Gastroesophageal sphincter (tissue), 4 donors: Measurements from ENCODE around the gene CAD. TPM values are rescaled to one million over a fixed set of nuclear protein-coding genes. Genes with fewer than 3 reads are reported as not detected.
"Not testable (repeated sequence)": the region's sequence is repeated elsewhere in the genome, so short reads cannot be mapped to it uniquely, and the experiment has no call there.

Experiments
- ATAC-seq: fragments of 150-250 bp; one replicate; pipeline ENCODE4 v1.9.1; 2016; ENCODE audit warnings: mild to moderate bottlenecking, moderate library complexity
- H3K27ac ChIP-seq, 4 donors: fragments of 200-600 bp; sonication (generic) in 3 of 4; 1 replicate in 3 of 4; 2 replicates in 1 of 4; pipeline ENCODE4 v1.5.1; 2016 to 2019
- H3K27me3 ChIP-seq: fragments of 200-600 bp; sonication (generic); one replicate; pipeline ENCODE4 v1.5.1; 2019
- H3K36me3 ChIP-seq, 2 donors: fragments of 200-600 bp; sonication (generic); one replicate each; pipeline ENCODE4 v1.5.1; 2019; ENCODE audit warnings: control low read depth in 1 of 2
- H3K4me1 ChIP-seq, 3 donors: fragments of 200-600 bp; sonication (generic); 1 replicate in 2 of 3; 2 replicates in 1 of 3; pipeline ENCODE4 v1.5.1; 2016 to 2019; ENCODE audit warnings: control low read depth in 2 of 3
- H3K4me3 ChIP-seq, 2 donors: fragments of 200-600 bp; sonication (generic); one replicate each; pipeline ENCODE4 v1.5.1; 2019; ENCODE audit warnings: mild to moderate bottlenecking in 1 of 2, moderate library complexity in 1 of 2
- H3K9me3 ChIP-seq, 3 donors: fragments of 200-600 bp; sonication (generic); one replicate each; pipeline ENCODE4 v1.5.1; 2017 to 2019; ENCODE audit warnings: control low read depth in 2 of 3
- EP300 ChIP-seq: sonication (generic); formaldehyde crosslinking; IDR thresholded peaks from one replicate; pipeline ENCODE4 v1.6.1; 2017; ENCODE audit warnings: antibody characterized with exemption, mild to moderate bottlenecking
- POLR2A ChIP-seq, 2 donors: fragments of 450-650 bp; IDR thresholded peaks; one replicate each; pipeline ENCODE4 v1.6.1; 2017; ENCODE audit warnings: antibody characterized with exemption in 2 of 2, mild to moderate bottlenecking in 2 of 2, moderate library complexity in 1 of 2
- POLR2AphosphoS5 ChIP-seq: sonication (generic); formaldehyde crosslinking; IDR thresholded peaks from one replicate; pipeline ENCODE4 v1.6.1; 2017; ENCODE audit warnings: antibody characterized with exemption
- WGBS, 2 donors: methylation state at CpG; one replicate each; pipeline ENCODE4 v1.1.5; 2018; ENCODE audit warnings: low coverage in 1 of 2; 5-methylcytosine and 5-hydroxymethylcytosine counted together
- total RNA-seq, 4 donors: library from RNA; depleted of rRNA; stranded (reverse); fragments of >200 nt; gene quantifications; one replicate each; pipeline ENCODE4 v1.1.0, GENCODE V29; 2016
- TF ChIP-seq, protein P1 (sequence below), 4 experiments: fragments of 200-600 bp in 2 of 4; fragments of 450-650 bp in 2 of 4; sonication (generic) in 1 of 4; IDR thresholded peaks; one replicate each; pipeline ENCODE4 v1.5.1; 2017 to 2019; ENCODE audit warnings: antibody characterized with exemption in 4 of 4, mild to moderate bottlenecking in 2 of 4, moderate library complexity in 2 of 4

The CAD gene
- total RNA-seq, 4 donors from 2014 or later: 12.1 to 23.3 (median 16.3) TPM

DNA sequence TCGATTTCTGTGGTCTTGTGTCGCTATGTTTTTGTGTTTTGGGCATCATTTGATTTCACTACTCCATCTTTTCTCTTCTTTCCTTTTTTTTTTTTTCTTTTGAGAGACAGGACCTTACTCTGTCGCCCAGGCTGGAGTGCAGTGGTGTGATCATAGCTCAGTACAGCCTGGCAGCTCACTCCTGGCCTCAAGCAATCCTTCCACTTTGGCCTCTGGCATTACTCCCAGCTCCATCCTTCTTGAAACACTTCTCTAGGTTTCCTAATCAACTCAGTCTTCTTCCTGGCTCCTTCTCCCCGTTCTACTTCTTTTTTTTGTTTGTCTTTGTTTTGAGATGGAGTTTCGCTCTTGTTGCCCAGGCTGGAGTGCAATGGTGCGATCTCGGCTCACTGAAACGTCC lies 41.8 kb upstream of the CAD start:
- Histone ChIP-seq H3K4me3 (no peak overlapping the region), H3K36me3 (no peaks in the 10 kb centered on the region), H3K9me3 (no peaks in the 10 kb centered on the region), H3K27me3 (peaks cover 58% of the 10 kb centered on the region), H3K27ac (no peak overlapping the region), H3K4me1 (no peaks in the 10 kb centered on the region)
- 57 to 72% methylated on average over 3 to 8 of the region's 8 CpGs for WGBS, 2 donors
- ATAC-seq: no peak
- no peak for TF ChIP-seq POLR2AphosphoS5
- no peak for TF ChIP-seq POLR2A (IDR thresholded peaks at IDR 0.05)
- TF ChIP-seq, protein P1, sequence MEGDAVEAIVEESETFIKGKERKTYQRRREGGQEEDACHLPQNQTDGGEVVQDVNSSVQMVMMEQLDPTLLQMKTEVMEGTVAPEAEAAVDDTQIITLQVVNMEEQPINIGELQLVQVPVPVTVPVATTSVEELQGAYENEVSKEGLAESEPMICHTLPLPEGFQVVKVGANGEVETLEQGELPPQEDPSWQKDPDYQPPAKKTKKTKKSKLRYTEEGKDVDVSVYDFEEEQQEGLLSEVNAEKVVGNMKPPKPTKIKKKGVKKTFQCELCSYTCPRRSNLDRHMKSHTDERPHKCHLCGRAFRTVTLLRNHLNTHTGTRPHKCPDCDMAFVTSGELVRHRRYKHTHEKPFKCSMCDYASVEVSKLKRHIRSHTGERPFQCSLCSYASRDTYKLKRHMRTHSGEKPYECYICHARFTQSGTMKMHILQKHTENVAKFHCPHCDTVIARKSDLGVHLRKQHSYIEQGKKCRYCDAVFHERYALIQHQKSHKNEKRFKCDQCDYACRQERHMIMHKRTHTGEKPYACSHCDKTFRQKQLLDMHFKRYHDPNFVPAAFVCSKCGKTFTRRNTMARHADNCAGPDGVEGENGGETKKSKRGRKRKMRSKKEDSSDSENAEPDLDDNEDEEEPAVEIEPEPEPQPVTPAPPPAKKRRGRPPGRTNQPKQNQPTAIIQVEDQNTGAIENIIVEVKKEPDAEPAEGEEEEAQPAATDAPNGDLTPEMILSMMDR (IDR thresholded peaks at IDR 0.05): no peak
- no peak for TF ChIP-seq EP300

- not testable (repeated sequence) for ATAC-seq, H3K36me3 ChIP-seq, H3K4me1 ChIP-seq, H3K27ac ChIP-seq, H3K9me3 ChIP-seq, H3K4me3 ChIP-seq
- WGBS, 2 donors: 80 to 100% methylated on average over 1 to 4 of the region's 4 CpGs
- H3K27me3 ChIP-seq: peaks cover 57% of the 10 kb centered on the region
Observed at GRCh38 chr2:27175781-27176180, 41.4 kb upstream of the CAD start.

- TF ChIP-seq POLR2AphosphoS5 (no peak), EP300 (no peak), POLR2A (IDR thresholded peaks at IDR 0.05) (no peak)
- TF ChIP-seq, protein P1 (IDR thresholded peaks at IDR 0.05): no peak
- Histone ChIP-seq H3K9me3 (no peaks in the 10 kb centered on the region), H3K4me3 (no peak overlapping the region), H3K27me3 (peaks cover 50% of the 10 kb centered on the region), H3K36me3 (no peaks in the 10 kb centered on the region), H3K4me1 (no peaks in the 10 kb centered on the region), H3K27ac (no peak overlapping the region)
- WGBS, 2 donors: 79% methylated on average over 6 to 15 of the region's 15 CpGs
- no peak for ATAC-seq
Observed at GRCh38 chr2:27177441-27178351, 39.5 kb upstream of the CAD start.

- H3K4me1 ChIP-seq: no peaks in the 10 kb centered on the region
- no peak overlapping the region for H3K4me3 ChIP-seq
- no peaks in the 10 kb centered on the region for H3K36me3 ChIP-seq
- H3K9me3 ChIP-seq: no peaks in the 10 kb centered on the region
- 83 to 94% methylated on average over 3 of the region's 3 CpGs for whole genome bisulfite sequencing, 2 donors
- no peak overlapping the region for H3K27ac ChIP-seq
- TF ChIP-seq, protein P1 (IDR thresholded peaks at IDR 0.05): no peak
- no peak for TF ChIP-seq POLR2A (IDR thresholded peaks at IDR 0.05)
- no peak for ATAC-seq
- peaks cover 45% of the 10 kb centered on the region for H3K27me3 ChIP-seq
Observed at GRCh38 chr2:27178469-27178868, 38.7 kb upstream of the CAD start.

GRCh38 chr2:27179344-27180000 lies 37.7 kb upstream of the CAD start:
- no peak for ATAC-seq
- TF ChIP-seq POLR2AphosphoS5 (no peak), EP300 (no peak), POLR2A (IDR thresholded peaks at IDR 0.05) (no peak)
- TF ChIP-seq, protein P1 (IDR thresholded peaks at IDR 0.05): no peak
- Histone ChIP-seq H3K4me1 (no peaks in the 10 kb centered on the region), H3K27me3 (peaks cover 45% of the 10 kb centered on the region), H3K4me3 (no peak overlapping the region), H3K27ac (no peak overlapping the region), H3K9me3 (no peaks in the 10 kb centered on the region), H3K36me3 (no peaks in the 10 kb centered on the region)
- WGBS, 2 donors: 63 to 67% methylated on average over 1 to 3 of the region's 3 CpGs
